ENCODE results near the gene CTCFL.

Gene CTCFL

GRCh38 chr20:57536771-57537724 is 12.1 kb upstream of the CTCFL start:
- TF ChIP-seq CTCF (conservative IDR thresholded peaks at IDR 0.05; ENCODE audit: low read depth), result no peak
- ChIA-PET POLR2A (ENCODE audit: low non-redundant PET) (no interaction called here), CTCF (interaction anchor here (1.5 kb wide), 1 partner anchor 31 kb away, joined by 4 read pairs; no protein-coding TSS in a partner anchor)
- DNase-seq (ENCODE audit: low spot score), result no peak
- no peak overlapping the region for H3K27ac ChIP-seq

DNA sequence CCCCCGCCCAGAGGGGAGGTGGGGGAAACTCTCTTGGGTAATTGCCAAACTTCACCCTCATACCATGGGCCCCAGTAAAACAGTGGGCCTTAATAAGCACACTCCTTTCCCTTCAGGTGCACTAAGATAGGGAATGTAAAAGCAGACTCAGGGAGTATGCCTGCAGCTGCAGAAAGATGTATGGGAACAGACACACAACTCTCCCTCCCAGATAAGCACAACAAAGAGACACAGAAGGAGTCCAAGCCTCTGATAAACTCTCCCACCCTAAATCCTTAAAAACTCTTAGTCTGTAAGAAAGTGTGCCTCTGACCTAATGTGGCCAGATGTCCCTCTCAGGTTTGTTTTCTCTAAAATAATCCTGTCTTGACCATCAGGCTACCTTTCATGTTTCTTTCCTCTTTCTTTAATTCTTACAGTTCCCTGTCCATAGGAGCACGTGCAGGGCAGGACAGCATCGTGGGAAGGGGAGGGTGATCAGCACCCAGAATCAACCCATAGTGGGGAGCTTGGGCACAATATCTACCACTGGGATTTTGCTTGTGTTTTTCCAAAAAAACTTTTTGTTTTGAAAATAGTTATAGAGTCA is 11.3 kb upstream of the CTCFL start:
- no peak for TF ChIP-seq CTCF (conservative IDR thresholded peaks at IDR 0.05; ENCODE audit: low read depth)
- no peak for DNase-seq (ENCODE audit: low spot score)
- POLR2A ChIA-PET (ENCODE audit: low non-redundant PET), result no interaction called here
- no peak overlapping the region for H3K27ac ChIP-seq
- CTCF ChIA-PET, result no interaction called here

DNA sequence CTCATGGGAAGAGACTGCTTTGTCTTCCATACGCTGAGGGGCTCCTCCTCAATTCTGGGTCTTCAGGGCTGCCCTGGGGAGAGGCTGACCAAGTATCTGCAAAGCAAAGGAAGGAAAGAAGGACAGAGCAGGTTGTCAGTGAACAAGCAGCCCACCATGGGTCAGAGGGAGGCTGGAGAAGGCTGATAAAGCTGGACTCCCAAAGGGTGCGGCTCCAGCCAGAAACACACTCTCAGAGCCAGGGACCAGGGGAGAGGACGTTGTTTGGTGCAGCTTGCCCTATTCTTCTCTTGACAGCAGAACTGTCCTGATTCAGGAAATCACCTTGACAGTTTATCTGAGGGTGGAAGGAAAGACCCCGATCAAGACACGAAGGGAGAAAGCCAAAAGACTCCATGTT is 10.4 kb upstream of the CTCFL start:
- no peak for TF ChIP-seq CTCF (conservative IDR thresholded peaks at IDR 0.05; ENCODE audit: low read depth)
- ChIA-PET POLR2A (ENCODE audit: low non-redundant PET) (no interaction called here), CTCF (interaction anchor here (0.6 kb wide), 1 partner anchor 402 kb away, joined by 3 read pairs; no protein-coding TSS in a partner anchor)
- H3K27ac ChIP-seq, result no peak overlapping the region
- no peak for DNase-seq (ENCODE audit: low spot score)

- TF ChIP-seq CTCF (conservative IDR thresholded peaks at IDR 0.05; ENCODE audit: low read depth), result no peak
- DNase-seq (ENCODE audit: low spot score), result no peak
- POLR2A ChIA-PET (ENCODE audit: low non-redundant PET), result no interaction called here
- H3K27ac ChIP-seq, result no peak overlapping the region
- CTCF ChIA-PET, result interaction anchor here (0.6 to 1.2 kb wide), 4 partner anchors 10 to 1929 kb away, joined by 3 to 4 read pairs (median 4); no protein-coding TSS in a partner anchor
Observed at GRCh38 chr20:57532104-57532503, 7.2 kb upstream of the CTCFL start.

DNA sequence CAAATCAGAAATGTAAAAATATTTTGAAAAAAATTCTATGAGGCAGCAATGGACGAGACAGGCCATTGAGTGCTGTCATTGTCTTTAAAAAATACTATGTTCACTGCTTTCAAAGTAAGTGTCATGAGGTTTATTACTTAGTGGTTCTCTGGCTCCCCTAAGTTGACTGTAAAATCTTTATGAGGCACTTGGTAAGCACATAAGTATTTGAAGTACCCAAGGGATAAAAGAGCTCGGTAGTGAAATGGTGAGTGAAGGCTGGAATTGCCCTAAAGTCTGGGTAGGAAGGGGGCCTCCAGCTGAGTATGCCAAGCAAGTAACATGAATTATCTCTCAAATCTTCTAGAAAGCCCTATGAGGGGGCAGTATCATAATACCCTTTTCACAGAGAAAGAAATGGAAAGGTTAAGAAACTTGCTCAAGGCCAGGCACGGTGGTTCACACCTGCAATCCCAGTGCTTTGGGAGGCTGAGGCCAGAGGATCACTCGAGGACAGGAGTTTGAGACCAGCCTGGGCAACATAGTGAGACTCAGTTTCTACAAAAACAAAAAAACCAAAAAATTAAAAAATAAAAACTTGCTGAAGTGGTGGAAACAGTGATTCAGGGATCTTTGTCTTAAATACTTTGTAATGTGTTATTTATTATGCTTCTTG is 5.5 kb upstream of the CTCFL start:
- ChIA-PET CTCF (interaction anchor here (0.6 to 1.1 kb wide), 4 partner anchors 27 to 52 kb away, joined by 3 to 4 read pairs (median 3); no protein-coding TSS in a partner anchor), POLR2A (ENCODE audit: low non-redundant PET) (no interaction called here)
- no peak for DNase-seq (ENCODE audit: low spot score)
- H3K27ac ChIP-seq, result no peak overlapping the region
- TF ChIP-seq CTCF (conservative IDR thresholded peaks at IDR 0.05; ENCODE audit: low read depth), result no peak

GRCh38 chr20:57529810-57530209 is 4.9 kb upstream of the CTCFL start:
- ChIA-PET CTCF (interaction anchor here (0.6 to 0.7 kb wide), 2 partner anchors 32 to 704 kb away, joined by 3 read pairs; no protein-coding TSS in a partner anchor), POLR2A (ENCODE audit: low non-redundant PET) (no interaction called here)
- DNase-seq (ENCODE audit: low spot score), result no peak
- TF ChIP-seq CTCF (conservative IDR thresholded peaks at IDR 0.05; ENCODE audit: low read depth), result no peak
- no peak overlapping the region for H3K27ac ChIP-seq
